ENCODE results near the gene NPAS3.

- TF ChIP-seq YY1 (tag by site-specific recombination; IDR thresholded peaks at IDR 0.05), result no peak
- no peak for TF ChIP-seq ZNF280C (tag by site-specific recombination; IDR thresholded peaks at IDR 0.05)
- TF ChIP-seq CTCF (tag by site-specific recombination; IDR thresholded peaks at IDR 0.05), result no peak
- TF ChIP-seq ZBTB6 (tag by site-specific recombination; IDR thresholded peaks at IDR 0.05), result no peak
- no peak for TF ChIP-seq BCL11A (tag by site-specific recombination; IDR thresholded peaks at IDR 0.05; ENCODE audit: low read depth)
- TF ChIP-seq ZNF639 (tag by site-specific recombination; IDR thresholded peaks at IDR 0.05), result no peak
- no peak for TF ChIP-seq ZNF24 (tag by site-specific recombination; IDR thresholded peaks at IDR 0.05)
- TF ChIP-seq ZSCAN4 (tag by site-specific recombination; IDR thresholded peaks at IDR 0.05), result no peak
- TF ChIP-seq ZNF677 (tag by site-specific recombination; IDR thresholded peaks at IDR 0.05), result no peak
- TF ChIP-seq ZNF335 (tag by site-specific recombination; conservative IDR thresholded peaks at IDR 0.05), result no peak
Measured at GRCh38 chr14:33527023-33527634, 588.5 kb downstream of the NPAS3 start.
